ENCODE data around the gene MEGF9.

GRCh38 chr9:120756531-120756930 is 42.3 kb upstream of the MEGF9 start:
- TF ChIP-seq CTCF (conservative IDR thresholded peaks at IDR 0.05) (no peak), ZFX (IDR thresholded peaks at IDR 0.05) (no peak)

Data from C4-2B (cell line).